Measurements from ENCODE around the gene CISTR.
A peak's percentile ranks its signal among the peaks of the same experiment; 100 is the strongest.

Gene CISTR

GRCh38 chr12:53743266-53744129 is 8.3 kb downstream of the CISTR start:
- DNase-seq: peak; percentile 56

GRCh38 chr12:53740130-53740491 is 11.7 kb downstream of the CISTR start:
- no peak for DNase-seq

GRCh38 chr12:53739214-53740129 is 12.3 kb downstream of the CISTR start:
- no peak for DNase-seq

GRCh38 chr12:53738406-53739213 is 13.2 kb downstream of the CISTR start:
- DNase-seq: no peak

- no peak for DNase-seq
Observed at GRCh38 chr12:53737951-53738405, 13.8 kb downstream of the CISTR start.

- DNase-seq: no peak
Observed at GRCh38 chr12:53737093-53737808, 14.5 kb downstream of the CISTR start.

GRCh38 chr12:53736592-53736991 is 15.2 kb downstream of the CISTR start:
- DNase-seq: no peak

- no peak for DNase-seq
Observed at GRCh38 chr12:53735556-53735955, 16.2 kb downstream of the CISTR start.

- DNase-seq: no peak
Observed at GRCh38 chr12:53734425-53734824, 17.4 kb downstream of the CISTR start.

- DNase-seq: no peak
Observed at GRCh38 chr12:53733807-53734200, 18.0 kb downstream of the CISTR start.

GRCh38 chr12:53733051-53733806 is 18.6 kb downstream of the CISTR start:
- no peak for DNase-seq

GRCh38 chr12:53729644-53730043 is 22.1 kb downstream of the CISTR start:
- no peak for DNase-seq

- no peak for DNase-seq
Observed at GRCh38 chr12:53728206-53728605, 23.6 kb downstream of the CISTR start.

GRCh38 chr12:53727310-53728041 is 24.3 kb downstream of the CISTR start, which contains the start of gene CALCOCO1:
CALCOCO1 (minus strand) TSS chr12:53727452; CDS start chr12:53725242, 2,210 bp downstream.
- peak; percentile 94 for DNase-seq

GRCh38 chr12:53726946-53727309 is 24.9 kb downstream of the CISTR start:
- DNase-seq: no peak

- DNase-seq: no peak
Observed at GRCh38 chr12:53726341-53726740, 25.4 kb downstream of the CISTR start.

GRCh38 chr12:53725824-53726223 is 26.0 kb downstream of the CISTR start:
- no peak for DNase-seq

GRCh38 chr12:53722450-53723041 is 29.2 kb downstream of the CISTR start:
- DNase-seq: no peak

GRCh38 chr12:53720946-53721345 is 30.8 kb downstream of the CISTR start:
- DNase-seq: no peak

GRCh38 chr12:53719649-53720048 is 32.1 kb downstream of the CISTR start:
- no peak for DNase-seq
